Parathyroid adenoma (tissue), 2 donors: ENCODE data around the gene GNAZ.

Source experiments
- H2AFZ ChIP-seq: fragments of 300-600 bp; sonication (generic); one replicate; pipeline ENCODE4 v1.7.0; 2017; ENCODE audit warnings: antibody characterized with exemption, mild to moderate bottlenecking
- H3K27ac ChIP-seq: fragments of 300-600 bp; sonication (generic); one replicate; pipeline ENCODE4 v1.7.0; 2017
- H3K27me3 ChIP-seq: fragments of 300-600 bp; sonication (generic); one replicate; pipeline ENCODE4 v1.7.0; 2017; ENCODE audit warnings: low read length; ENCODE audit not compliant: control insufficient read depth, insufficient read depth
- H3K36me3 ChIP-seq: fragments of 300-600 bp; sonication (generic); one replicate; pipeline ENCODE4 v1.7.0; 2017; ENCODE audit warnings: low read length; ENCODE audit not compliant: control insufficient read depth, insufficient read depth
- H3K4me1 ChIP-seq: fragments of 300-600 bp; sonication (generic); one replicate; pipeline ENCODE4 v1.7.0; 2017; ENCODE audit warnings: control low read depth
- H3K4me2 ChIP-seq: fragments of 300-600 bp; sonication (generic); one replicate; pipeline ENCODE4 v1.7.0; 2017; ENCODE audit warnings: low read length
- H3K4me3 ChIP-seq: fragments of 300-600 bp; sonication (generic); one replicate; pipeline ENCODE4 v1.7.0; 2017; ENCODE audit warnings: low read depth, low read length
- H3K79me2 ChIP-seq: fragments of 300-600 bp; sonication (generic); one replicate; pipeline ENCODE4 v1.7.0; 2017; ENCODE audit warnings: control low read depth
- H3K9ac ChIP-seq: fragments of 300-600 bp; sonication (generic); one replicate; pipeline ENCODE4 v1.7.0; 2017; ENCODE audit warnings: mild to moderate bottlenecking
- H3K9me3 ChIP-seq: fragments of 300-600 bp; sonication (generic); one replicate; pipeline ENCODE4 v1.7.0; 2017; ENCODE audit warnings: low read length; ENCODE audit not compliant: control insufficient read depth
- TF ChIP-seq, protein P1 (sequence below): fragments of 300-600 bp; sonication (generic); IDR thresholded peaks from one replicate; pipeline ENCODE4 v1.7.0; 2017; ENCODE audit warnings: antibody characterized with exemption, mild to moderate bottlenecking
- donor health status: primary hyperparathyroidism.

GNAZ gene

DNA sequence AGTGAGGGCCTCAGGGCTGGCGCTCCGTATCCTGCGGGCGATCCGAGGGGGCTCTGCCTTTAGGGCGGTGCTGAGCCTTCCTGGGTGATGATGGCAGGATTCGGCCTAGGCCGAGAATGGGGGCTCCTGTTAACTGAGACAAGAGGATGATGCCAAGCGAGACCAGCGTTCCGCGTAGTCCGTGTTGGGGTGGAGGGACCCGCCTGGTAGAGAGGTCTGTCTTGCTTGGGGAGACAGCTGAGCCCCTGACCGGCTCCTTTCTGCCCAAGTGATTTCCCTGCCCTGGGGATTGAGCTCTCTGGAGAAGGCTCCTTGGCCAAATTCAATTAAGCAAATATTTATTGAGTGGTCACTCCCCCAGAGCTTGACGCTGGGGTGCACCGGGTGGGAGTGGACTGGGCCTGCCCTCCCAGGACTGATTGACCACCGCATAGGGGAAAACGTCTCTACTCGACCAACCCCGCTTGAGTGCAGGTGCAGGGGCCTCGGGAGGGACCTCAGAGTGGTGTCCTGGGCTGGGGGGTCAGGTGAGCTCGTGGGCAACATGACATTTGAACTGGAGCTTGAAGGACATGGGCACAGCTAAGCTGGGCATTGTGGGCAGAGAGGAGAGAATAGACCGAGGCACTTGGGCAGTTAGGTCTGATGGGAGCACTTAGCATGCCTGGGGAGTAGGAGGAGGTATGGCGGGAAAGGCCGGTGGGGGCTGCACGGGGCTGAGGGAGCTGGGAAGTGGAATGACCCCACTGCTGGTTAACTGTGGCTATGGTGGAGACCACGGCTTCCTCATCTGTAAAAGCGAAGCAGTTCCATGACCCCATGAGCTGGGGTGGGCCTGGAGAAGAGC is 1.1 kb downstream of the GNAZ start:
- Histone ChIP-seq H3K4me3 (peak overlapping the region; percentile 64), H3K27ac (no peak overlapping the region)
- TF ChIP-seq, protein P1, sequence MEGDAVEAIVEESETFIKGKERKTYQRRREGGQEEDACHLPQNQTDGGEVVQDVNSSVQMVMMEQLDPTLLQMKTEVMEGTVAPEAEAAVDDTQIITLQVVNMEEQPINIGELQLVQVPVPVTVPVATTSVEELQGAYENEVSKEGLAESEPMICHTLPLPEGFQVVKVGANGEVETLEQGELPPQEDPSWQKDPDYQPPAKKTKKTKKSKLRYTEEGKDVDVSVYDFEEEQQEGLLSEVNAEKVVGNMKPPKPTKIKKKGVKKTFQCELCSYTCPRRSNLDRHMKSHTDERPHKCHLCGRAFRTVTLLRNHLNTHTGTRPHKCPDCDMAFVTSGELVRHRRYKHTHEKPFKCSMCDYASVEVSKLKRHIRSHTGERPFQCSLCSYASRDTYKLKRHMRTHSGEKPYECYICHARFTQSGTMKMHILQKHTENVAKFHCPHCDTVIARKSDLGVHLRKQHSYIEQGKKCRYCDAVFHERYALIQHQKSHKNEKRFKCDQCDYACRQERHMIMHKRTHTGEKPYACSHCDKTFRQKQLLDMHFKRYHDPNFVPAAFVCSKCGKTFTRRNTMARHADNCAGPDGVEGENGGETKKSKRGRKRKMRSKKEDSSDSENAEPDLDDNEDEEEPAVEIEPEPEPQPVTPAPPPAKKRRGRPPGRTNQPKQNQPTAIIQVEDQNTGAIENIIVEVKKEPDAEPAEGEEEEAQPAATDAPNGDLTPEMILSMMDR = no peak

DNA sequence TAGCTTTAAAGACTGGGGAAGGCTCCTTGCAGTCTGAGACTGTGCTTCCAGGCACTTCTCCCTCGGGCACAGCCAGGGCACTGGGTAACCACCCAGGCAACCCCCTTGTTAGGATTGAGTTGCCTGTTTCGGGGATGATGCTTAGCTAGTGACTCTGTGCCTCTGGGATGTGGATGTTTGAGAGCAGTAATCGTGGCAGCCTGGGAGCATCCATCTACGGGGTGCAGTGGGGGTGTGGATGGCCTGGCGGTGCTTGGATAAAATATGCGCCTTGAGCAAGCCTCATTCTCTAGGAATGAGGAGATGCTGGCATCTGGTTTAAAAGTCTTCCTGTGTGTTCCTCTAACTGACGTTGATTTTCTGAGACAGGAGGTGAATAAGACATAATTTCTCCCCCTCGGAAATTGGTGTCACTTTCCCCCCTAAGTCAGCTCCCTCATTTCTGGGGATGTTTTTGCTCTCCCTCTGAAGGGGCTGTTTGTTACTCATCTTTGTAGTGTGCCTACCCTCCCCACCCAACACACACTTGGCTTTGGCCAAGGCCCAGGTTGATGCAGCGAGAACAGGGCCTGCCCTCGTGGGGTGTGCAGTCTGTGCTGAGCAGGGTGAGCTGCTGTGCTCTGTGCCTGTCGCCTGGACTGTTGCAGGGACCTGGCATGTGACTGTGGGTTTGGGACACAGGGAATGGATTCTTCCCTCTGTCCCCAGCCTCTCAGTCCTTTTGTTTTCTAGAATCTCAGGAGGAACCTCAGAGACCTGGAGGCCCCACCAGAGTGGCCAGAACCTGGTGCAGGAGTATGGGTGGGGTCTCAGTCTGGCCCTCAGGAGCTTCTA is 2.0 kb downstream of the GNAZ start:
- no peak overlapping the region for H2AFZ ChIP-seq
- no peaks in the 10 kb centered on the region for H3K36me3 ChIP-seq
- H3K79me2 ChIP-seq = no peaks in the 10 kb centered on the region
- H3K9me3 ChIP-seq = no peaks in the 10 kb centered on the region
- H3K27me3 ChIP-seq = no peaks in the 10 kb centered on the region
- H3K9ac ChIP-seq = no peak overlapping the region
- no peak overlapping the region for H3K27ac ChIP-seq
- H3K4me1 ChIP-seq = no peaks in the 10 kb centered on the region
- no peak overlapping the region for H3K4me2 ChIP-seq
- H3K4me3 ChIP-seq = no peak overlapping the region
- TF ChIP-seq, protein P1 = no peak

More for the DNA sequence above, 1.1 kb downstream of the GNAZ start:
- H3K27me3 ChIP-seq = no peaks in the 10 kb centered on the region
- H3K9ac ChIP-seq = no peak overlapping the region
- peak overlapping the region; percentile 66 for H2AFZ ChIP-seq
- no peaks in the 10 kb centered on the region for H3K79me2 ChIP-seq
- H3K4me1 ChIP-seq = no peaks in the 10 kb centered on the region
- no peaks in the 10 kb centered on the region for H3K9me3 ChIP-seq
- H3K4me2 ChIP-seq = peak overlapping the region; percentile 89
- H3K36me3 ChIP-seq = no peaks in the 10 kb centered on the region

DNA sequence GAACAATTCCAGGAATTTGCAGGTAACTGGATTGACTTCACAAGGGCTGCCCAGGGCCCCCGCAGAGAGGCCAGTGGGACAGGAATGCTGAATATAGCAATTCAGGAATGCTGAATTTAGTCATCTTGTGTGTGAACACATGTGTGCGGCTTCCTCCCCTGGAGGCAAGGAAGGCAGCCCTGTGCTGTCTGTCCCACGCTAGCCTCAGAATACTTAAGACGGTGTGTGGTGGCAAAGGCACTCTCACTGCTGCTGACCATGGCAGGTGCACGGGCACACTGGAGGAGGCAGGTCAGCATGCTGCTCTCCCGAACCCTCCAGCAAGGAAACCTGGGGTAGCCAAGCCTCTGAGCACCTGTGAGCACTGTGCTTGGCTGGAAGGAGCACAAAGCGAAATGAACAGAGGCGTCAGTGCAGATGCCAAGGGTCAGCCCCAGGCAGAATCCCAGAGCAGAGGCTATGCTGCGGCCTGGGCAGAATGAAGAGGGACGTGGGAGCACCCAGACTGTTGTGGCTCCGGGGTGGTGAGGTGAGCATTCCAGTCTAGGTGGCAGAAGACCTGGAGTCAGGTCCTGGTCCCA is 2.7 kb downstream of the GNAZ start:
- Histone ChIP-seq H2AFZ (no peak overlapping the region), H3K36me3 (no peaks in the 10 kb centered on the region), H3K4me1 (peaks cover 2% of the 10 kb centered on the region), H3K27ac (no peak overlapping the region), H3K4me3 (no peak overlapping the region), H3K4me2 (no peak overlapping the region), H3K9me3 (no peaks in the 10 kb centered on the region), H3K79me2 (no peaks in the 10 kb centered on the region), H3K9ac (no peak overlapping the region), H3K27me3 (no peaks in the 10 kb centered on the region)
- TF ChIP-seq, protein P1 = no peak

DNA sequence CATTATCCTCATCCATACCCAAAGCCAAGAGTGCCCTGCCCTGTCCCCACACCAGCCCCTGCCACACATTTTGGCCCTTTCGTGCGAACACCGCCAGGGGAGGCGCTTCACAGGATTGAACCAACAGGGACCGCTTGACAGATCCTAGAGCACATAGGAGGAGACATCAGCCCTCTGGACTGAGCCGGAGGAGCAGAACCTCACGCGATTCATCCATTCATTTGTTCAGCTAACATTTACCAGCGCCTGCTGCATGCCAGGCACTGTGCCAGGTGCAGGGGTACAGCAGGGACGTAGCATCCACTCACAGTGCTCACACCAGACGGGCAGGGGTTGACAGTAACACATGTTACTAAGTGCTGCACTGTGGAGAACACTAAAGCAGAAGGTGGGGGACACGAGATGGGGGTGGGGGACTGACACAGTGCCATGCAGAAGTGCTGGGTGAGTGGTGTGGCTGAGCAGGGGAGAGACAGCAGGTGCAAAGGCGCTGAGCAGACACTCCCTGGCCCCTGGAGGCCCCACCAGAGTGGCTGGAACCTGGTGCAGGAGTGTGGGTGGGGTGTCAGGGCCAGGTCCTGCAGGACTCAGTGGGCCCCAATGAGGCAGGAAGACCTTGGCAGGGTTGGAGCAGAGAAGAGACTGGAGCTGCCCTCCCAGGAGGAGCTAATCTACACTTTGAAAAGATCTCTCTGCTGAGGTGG is 3.4 kb downstream of the GNAZ start:
- Histone ChIP-seq H3K9ac (no peak overlapping the region), H3K9me3 (no peaks in the 10 kb centered on the region)
- TF ChIP-seq, protein P1 = no peak

More for the DNA sequence above, 3.4 kb downstream of the GNAZ start:
- Histone ChIP-seq H3K27ac (no peak overlapping the region), H3K36me3 (no peaks in the 10 kb centered on the region), H3K79me2 (no peaks in the 10 kb centered on the region), H3K4me3 (no peak overlapping the region), H3K27me3 (no peaks in the 10 kb centered on the region), H3K4me1 (peaks cover 2% of the 10 kb centered on the region), H3K4me2 (no peak overlapping the region), H2AFZ (no peak overlapping the region)
